DMS 273 (cell line): ENCODE measurements around the gene NDRG2.

Experiments used
- DNase-seq: peaks from one replicate; lab custom pipeline; 2025; ENCODE audit not compliant: unreplicated experiment; lab: John Stamatoyannopoulos, UW

Gene NDRG2

GRCh38 chr14:20973501-20973900 lies 51.4 kb downstream of the NDRG2 start:
- DNase-seq: no peak

- no peak for DNase-seq
Observed at GRCh38 chr14:20971705-20972021, 53.2 kb downstream of the NDRG2 start.

- peak; percentile 93 for DNase-seq
Observed at GRCh38 chr14:20970983-20971704, 53.7 kb downstream of the NDRG2 start.

- DNase-seq: no peak
Observed at GRCh38 chr14:20970647-20970982, 54.2 kb downstream of the NDRG2 start.

DNA sequence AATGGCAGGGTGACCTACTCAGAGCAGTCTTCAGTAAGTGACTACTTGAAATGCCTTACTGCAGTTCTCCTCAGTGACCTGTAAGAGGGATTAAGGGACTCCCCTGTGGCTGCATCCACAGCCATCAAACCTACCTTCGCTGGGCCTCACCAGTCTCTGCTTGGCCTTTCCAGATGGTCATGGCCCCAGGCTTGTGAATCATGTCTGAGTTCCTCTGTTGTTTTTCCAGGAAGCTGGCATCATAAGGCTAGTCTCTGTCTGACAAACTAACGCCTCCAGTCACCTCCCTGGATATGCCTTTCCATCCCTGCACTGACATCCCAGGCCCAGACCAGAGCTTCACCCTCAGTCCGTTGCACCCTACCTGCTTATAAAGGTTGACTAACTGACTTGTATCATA lies 55.5 kb downstream of the NDRG2 start:
- no peak for DNase-seq
